ENCODE results near the gene NPHP3.
A peak's percentile ranks its signal among the peaks of the same experiment; 100 is the strongest.

NPHP3 gene

DNA sequence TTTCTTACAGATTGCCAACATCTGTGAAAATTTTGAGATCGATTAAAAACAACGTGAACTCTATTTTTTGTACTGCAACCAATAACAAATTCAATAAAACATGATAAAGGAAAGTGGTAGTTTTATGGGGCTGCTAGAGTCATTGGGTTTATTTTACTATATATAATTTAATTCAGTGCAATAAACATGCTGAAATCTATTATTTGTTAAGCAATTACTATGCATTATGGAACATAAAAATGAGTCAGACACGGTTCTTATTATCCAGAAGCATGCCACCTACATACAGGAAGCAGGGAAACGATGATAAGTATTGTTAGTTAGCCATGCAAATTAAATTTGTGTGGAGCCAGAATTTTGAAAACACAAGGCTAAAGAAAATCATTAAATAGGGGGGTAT, 27.2 kb downstream of the NPHP3 start:
- no peak for DNase-seq

DNA sequence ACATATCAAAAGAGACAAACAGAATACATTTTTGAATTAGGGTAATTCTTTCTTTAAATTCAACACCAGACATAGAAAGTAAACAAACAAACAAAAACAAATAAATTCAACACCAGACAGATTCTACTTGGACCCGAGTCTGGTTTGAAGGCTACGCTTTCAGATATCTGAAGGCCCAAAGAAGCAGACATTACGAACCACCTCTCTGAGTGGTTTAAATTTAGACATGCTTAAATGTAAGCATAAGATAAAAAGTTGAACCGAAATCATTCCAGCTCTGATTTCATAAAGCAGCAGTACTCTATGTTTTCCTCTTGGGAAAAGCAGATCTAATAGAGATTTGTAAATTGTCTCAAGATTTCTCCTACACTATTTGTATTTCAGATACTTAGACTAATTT, 32.2 kb downstream of the NPHP3 start:
- DNase-seq = no peak

DNA sequence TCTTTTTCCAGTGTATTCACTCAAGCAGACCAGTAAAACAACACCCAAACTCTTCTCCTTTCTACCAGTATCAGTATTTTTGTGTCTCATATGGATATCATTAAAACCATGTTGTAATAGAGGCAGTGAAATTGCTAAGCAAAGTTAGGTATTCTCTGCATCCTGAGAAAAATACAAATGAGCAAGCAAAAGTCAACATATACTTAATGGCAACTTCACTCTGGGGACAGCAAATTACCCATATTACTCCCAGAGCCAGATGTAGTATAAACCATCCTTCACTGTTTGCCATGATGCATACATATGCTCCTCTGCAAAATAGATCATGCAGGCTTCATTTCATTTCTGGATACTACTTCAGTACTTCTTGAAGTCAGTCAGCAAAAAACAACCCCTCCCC, 40.0 kb downstream of the NPHP3 start:
- no peak for DNase-seq

DNA sequence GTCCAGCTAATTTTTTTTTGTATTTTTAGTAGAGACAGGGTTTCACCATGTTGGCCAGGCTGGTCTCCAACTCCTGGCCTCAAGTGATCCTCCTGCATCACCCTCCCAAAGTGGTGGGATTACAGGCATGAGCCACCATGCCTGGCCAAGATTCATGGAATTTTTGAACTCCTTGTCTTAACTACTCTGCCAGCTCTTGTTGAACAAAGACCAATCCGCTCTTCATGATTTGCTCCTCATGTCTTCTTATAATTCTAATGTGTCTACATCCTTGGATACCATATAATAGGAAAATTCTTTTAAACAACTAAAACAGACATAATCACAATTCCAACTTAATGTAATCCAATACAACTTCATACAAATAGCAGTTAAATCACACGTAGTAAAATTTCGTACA, 40.8 kb downstream of the NPHP3 start:
- DNase-seq = no peak

DNA sequence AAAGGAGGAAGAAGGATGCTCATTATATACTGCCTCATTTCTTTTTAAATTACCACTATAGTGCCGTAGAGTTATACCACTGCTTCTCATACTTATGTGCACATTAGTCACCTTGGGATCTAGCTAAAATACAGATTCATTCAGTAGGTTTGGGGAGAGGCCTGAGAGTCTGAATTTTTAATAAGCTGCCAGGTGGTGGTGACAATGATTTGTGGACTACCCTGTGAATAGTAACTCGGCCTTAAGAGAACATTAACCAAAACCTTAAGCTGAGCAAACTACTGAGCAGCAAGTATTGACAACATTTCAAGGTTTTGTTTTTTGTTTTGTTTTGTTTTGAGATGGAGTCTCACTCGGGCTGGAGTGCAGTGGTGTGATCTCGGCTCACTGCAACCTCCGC, 42.3 kb downstream of the NPHP3 start:
- no peak for DNase-seq

DNA sequence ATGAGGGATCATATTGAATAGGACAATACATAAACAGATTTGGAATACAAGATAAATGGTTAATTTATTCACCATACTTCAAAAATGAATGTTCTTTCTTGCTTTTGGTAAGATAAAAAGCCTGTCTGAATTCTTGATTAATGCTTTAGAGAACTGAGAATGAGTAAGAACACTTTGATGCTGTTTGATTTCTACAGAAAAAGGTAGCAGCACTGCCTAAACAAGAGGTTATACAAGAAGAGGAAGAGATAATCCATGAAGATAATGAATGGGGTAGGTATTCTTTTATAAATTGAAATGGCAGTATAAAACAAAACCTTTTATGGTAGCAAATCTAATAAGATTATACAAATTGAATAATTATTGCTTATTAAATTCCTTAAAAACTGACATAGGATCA, 46.8 kb downstream of the NPHP3 start:
- no peak for DNase-seq

DNA sequence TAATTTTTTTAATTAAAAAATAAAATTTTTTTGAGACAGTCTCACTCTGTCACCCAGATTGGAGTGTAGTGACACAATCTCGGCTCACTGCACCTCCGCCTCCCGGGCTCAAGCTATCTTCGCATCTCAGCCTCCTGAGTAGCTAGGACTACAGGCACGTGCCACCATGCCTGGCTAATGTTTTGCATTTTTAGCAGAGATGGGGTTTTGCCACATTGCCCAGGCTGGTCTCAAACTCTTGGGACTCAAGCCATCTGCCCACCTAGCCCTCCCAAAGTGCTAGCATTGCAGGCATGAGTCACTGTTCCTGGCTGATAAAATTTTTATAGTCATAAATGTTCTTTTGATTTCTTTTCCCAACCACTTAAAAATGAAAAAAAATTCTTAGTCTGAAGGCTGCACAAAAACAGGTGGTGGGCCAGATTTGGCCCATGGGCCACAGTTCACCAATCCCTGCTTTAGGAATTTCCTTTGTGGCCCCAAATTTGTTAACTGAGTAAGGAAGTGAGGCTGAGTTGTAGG, 52.9 kb downstream of the NPHP3 start:
- DNase-seq = no peak

DNA sequence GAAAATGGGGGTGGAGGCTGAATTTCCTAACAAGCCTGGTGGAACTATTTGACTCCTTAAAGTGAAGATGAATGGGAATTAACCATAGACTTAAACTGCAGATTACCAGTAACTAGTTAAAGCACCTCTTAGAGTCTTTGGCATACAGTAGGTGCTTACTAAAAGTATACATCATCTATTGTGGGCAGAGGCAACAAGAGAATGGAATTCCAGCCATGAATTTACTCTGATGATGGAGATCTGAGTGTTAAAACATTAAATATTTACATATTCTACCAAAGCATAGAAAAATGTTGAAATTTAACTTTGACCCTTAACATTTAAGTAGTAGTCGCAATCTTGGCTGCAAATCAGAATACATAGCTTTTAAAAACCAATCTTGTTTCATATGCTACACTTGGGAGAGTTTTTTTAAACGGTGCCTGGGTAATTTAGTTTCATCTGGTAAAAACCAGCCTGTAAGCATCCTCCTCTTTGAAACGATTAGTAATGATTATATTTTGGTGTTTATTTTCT, 56.9 kb downstream of the NPHP3 start:
- no peak for DNase-seq

DNA sequence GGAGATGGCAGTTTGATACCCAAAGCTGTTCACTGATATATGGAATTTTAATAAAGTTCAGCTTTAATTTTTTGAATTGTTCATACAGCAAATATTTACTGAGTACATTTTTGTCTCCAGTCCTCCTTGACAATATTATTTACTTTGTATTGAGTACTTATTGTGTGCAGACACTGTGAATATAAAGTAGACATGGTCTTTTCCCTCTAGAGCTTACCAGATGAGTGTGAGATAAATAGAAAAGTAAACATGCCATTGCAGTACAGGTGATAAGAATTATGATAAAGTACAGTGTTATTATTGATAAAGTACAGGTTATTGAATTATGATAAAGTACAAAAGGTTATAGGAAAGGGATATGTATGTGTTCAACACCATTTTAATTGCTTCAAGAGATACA, 60.0 kb downstream of the NPHP3 start:
- DNase-seq = no peak

DNA sequence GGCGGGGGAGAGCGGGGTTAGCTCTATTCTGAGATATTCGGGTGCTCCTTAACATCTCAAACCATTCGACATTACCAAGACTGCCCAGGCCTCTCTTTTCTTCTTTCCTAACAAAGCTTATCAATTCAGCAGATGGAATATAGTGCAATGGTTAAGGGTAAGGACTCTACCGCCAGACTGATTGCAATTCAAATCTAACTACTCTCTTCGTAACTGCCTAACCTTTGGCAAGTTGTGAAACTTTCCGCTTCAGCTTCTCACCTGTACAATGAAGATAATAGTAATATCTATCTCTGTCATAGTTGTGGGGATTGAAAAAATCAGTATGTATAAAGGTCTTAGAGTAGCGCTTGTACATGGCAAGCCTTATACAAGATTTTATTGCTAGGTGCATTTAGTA, 61.1 kb downstream of the NPHP3 start:
- DNase-seq = no peak

DNA sequence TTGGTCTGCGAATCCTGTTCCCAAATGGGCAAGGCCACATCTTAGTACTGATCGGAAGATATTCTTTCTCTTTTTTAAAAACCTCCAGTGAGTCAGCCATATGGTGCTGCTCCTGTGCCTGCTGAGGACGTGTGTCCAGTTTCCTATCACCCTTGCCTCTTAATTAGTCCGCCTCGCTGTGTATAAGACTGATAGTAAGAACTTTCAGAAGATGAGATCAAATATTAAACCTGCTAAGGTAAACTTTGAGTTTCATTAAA, 61.5 kb downstream of the NPHP3 start:
- no peak for DNase-seq

DNA sequence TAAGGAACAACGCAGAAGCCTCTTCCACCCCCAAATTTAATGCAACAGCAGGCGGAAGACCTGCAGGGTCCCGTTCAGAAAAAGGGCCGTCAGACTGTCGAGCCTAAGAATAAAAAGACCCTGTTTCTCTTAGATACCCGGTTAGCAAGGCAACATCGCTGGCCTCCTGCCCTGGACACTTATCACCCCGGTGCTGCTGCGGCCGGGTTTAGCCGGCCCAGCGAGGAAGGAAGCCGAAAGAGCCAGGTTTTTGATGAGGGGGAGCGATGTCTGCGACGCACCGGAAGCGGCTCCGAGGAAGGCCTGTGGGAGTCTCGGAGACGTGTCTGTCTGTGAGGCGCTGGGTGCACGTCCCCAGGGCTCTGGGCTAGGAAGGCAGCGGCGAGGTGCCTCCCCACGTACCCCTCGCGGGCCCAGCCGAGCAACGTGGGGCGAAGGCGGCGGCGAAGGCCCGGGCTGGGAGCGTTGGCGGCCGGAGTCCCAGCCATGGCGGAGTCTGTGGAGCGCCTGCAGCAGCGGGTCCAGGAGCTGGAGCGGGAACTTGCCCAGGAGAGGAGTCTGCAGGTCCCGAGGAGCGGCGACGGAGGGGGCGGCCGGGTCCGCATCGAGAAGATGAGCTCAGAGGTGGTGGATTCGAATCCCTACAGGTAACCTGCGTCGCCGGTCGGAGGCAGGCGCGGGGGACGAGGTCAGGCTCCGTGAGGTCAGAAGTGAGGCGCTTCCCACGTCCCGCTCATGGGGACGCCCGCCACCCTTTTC, 62.0 kb downstream of the NPHP3 start, which contains the start of gene UBA5:
TSS of gene UBA5 (plus strand) at position 278 of the 759 bp plus-strand sequence. CDS start at position 487, 209 bp downstream.
- peak; percentile 90 for DNase-seq

DNA sequence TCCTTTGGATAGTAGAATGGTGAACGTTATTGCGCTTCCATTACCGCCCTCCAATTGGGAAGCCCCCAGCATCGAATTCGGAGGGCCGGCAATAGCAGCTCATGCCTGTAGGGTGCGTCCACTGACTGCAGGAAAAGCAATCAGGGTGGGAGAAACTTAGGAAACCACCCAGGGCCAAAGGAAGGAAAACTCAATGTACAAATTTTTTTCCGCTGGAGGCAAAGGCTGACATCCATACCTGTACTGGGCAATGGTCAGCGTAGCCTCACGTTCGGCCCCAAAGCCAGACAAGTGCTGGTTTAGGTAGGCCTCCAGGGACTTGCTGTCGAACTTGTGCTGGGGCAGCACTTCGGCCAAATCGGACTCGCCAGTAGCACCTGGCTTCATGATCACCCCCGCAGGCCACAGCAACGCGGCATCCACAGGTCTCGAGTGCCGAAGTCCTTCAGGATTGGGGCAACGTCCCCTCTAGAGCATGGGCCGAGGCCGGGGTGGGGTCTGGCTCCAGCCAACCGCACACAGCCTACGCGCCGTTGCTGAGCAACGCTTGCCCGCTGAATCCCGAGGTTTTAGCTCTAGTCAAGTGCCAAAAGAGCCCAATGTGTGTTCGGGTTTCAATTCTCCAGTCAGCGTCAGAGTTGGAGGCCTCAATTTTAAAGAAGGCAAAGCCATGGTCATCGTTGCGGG, 62.7 kb downstream of the NPHP3 start, which contains the start of gene ACAD11:
TSS of gene ACAD11 (minus strand) at position 445 of the 687 bp plus-strand sequence. CDS start at position 387, 58 bp downstream.
- DNase-seq = no peak

DNA sequence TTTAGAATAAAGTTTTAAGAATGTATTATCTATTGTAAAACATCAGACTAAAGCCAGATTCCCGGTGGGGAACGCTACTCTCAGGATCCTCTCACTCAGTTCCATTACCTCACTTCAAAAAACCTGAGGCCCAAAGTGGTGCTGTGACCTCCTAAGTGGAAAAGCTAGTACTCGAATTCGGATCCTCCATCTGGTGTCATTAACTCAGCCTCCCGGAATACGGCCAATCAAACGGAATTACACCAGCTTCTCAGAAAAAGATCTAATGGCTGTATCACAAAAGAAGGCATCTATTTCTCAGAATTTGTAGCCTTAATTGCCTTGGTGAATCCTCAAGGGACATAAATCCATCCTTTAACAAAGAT, 63.2 kb downstream of the NPHP3 start:
- no peak for DNase-seq

DNA sequence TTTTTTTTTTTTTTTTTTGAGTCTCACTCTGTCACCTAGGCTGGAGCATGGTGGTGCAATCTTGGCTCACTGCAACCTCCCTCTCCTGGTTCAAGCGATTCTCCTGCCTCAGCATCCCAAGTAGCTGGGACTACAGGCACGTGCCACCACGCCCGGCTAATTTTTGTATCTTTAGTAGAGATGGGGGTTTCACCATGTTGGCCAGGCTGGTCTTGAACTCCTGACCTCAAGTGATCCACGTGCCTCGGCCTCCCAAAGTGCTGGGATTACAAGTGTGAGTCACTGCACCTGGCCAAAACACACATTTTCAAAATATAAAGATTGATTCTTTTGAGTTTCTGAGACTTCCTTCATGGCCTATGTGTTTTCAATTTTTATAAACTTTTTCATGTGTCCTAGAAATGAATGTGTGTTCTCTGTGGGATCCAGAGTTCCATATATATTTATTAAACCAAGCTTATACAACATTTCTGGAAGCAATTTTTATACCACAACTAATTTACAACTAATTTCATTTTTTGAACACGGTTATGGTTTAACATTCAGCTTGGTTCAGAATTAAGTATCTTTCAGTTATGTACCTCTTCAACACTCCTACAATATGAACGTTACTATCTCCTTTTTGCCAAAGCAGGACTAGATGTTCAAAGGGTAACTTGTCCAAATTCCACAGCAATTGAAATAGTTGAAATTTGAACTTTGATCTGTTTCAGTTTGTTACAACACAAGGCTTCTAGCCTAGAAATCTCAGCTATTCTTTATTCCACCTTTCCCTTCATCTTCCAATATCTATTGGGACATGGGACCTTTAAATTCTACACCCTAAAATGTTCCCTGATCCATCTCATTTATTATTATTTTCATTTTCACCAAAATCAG, 64.1 kb downstream of the NPHP3 start:
- no peak for DNase-seq

DNA sequence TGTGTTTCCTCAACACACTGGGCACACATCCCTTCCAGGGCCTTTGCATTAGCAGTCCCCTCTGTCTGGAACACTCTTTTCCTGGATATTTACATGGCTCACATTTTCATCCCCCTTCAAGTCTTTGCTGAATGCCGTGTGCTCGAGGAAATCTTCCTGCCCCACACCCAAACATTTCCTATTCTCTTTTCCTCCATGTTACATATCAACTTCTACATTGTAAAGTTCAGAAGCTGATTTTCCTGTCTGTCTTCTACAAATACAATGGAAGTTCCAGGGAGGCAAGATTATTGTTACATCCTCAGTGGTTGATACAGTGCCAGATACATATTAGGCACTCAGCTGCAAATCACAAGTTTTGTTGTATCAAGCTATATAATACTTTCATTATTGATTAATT, 66.7 kb downstream of the NPHP3 start:
- DNase-seq = no peak

DNA sequence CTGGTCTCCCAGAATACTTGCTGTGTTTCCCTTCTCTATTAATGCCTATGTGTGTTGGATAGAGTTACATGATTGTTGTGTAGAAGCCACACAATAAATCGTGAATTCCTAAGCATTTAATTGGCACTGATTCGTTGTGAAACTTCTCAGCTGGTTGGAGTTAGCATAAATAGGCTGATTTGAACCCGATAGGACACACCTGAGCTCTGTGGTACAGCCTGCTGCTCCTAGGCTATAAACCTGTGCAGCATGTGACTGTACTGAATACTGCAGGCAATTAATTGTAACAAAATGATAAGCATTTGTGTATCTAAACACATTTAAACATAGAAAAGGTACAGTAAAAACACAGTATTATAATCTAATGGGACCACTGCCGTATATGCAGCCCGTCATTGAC, 67.5 kb downstream of the NPHP3 start:
- DNase-seq = no peak

DNA sequence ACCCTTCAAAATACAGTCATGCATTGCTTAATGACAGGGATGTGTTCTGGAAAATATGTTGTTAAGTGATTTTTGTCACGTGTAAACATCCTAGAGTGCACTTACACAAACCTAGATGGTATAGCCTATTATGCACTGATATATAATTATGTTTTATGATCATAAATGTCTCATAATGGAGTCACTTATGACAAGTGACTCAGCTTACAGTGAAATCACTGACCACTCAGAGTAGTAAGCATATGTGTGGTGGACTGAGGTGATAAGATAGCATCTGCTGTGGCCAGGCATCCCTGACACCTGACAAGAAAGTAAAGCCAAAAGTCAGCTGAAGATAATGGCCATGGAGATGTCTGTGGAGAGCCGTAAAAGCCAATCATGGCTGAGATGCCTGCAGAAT, 68.0 kb downstream of the NPHP3 start:
- no peak for DNase-seq

DNA sequence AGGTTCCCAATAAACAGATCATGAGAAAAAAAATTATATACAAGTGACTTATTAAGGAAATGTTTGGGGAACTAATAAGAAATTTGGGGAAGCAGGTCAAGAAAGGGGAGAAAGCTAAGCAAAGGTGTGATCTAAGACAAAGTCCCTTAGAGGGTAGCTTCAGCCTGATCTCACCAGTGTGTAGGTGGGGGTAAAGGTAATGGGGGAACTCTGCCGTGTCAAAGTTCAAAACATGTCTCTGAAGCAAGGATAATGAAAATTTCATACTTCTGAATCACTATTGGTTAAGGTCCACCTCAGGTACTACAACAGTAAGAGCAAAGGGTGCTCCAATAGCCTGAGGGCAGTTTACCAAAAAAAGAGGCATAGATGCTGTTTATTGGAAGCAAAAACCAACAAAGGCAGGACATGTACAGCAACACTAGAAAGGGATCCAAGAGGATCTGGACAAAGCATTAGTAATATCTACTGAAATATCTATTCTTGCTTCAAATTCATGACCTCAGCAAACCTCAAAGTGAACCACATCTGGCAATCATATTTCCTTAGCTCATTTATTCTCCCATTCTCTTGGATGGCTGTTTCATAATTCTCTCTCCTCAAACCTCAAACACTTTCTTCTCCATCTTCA, 69.5 kb downstream of the NPHP3 start:
- DNase-seq = no peak

DNA sequence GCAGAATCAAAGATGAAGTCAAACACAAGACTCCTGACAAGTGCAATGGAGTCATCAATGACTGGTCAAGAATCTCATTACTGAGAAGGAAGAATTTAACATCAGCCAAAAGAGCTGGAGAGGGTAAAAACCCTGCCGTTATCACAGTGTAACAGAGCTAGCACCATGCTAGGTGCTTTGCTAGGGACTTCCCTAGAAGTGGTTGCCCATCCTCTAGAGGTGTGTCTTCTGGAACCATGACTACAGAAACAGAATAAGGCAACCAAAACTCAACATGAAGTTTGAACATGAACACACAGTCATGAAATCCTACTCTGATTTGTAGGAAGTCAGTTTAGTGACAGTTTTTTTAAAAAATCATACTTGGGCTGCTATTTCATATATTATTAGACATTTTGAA, 72.1 kb downstream of the NPHP3 start:
- no peak for DNase-seq

DNA sequence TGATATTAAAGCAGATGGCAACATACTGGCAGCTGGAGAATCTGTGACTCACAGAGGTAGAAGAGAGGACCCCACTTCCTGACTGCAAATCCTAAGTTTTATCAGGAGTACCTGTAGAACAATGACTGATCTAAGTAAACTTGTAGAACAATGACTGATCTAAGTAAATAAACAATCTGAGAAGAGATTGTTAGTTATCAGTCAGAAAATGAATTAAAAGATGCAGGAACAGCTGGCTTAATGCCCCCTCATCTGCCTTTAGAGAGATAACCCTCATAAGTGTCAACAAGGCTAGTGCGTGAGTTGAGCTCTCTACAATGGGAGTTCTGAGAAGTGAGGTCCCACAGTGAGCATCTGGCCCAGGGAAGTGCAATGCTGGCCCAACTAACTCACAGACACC, 77.2 kb downstream of the NPHP3 start:
- no peak for DNase-seq

DNA sequence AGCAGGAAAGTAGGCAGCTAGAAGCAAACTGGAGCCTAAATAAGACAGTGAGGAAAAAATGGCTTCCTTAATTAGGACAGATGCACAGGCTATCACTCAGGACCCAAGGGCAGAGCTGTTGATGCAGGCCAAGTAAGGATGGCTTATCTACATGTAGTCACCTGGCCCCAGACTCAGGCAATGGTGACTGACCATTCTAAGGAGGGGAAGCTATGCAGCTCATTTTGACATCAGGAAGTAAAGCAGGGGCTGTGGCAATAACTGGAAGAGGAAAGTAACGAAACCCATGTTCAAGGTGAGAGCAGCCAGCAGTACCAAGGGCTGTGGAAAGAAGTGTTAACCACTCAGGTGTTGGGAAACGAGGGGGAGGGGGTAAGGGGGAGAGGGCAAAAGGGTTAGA, 78.8 kb downstream of the NPHP3 start:
- DNase-seq = no peak

DNA sequence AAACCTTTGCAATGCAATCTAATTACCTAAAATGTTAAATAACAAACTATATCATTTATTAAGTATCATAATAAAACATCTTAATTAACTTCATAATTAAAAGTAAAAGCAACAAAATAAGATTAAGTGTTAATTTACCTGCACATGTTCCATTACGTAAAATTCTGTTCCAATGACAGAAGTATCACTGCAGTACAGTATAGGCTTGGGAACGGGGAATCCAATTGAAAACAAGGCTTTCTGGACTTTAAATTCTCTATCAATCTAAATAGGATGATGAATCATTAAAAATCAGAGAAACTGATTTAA, 79.7 kb downstream of the NPHP3 start:
- DNase-seq = no peak

All from activated CD8-positive, alpha-beta memory T cell treated with anti-CD3 and anti-CD28 coated beads for 24 hours (primary cell).